GM12873 (cell line): Measurements from ENCODE around the gene MLST8.

ENCODE experiments used
- TF ChIP-seq, protein P1 (sequence below): IDR thresholded peaks from 2 replicates; pipeline ENCODE4 v1.5.1; 2012; ENCODE audit warnings: low read depth, mild to moderate bottlenecking, moderate library complexity, low read length, control low read depth; ENCODE audit not compliant: insufficient read depth; ENCODE audit errors: missing control alignments

Gene MLST8

GRCh38 chr16:2160915-2161551 is 44.2 kb upstream of the MLST8 start:
- TF ChIP-seq, protein P1, sequence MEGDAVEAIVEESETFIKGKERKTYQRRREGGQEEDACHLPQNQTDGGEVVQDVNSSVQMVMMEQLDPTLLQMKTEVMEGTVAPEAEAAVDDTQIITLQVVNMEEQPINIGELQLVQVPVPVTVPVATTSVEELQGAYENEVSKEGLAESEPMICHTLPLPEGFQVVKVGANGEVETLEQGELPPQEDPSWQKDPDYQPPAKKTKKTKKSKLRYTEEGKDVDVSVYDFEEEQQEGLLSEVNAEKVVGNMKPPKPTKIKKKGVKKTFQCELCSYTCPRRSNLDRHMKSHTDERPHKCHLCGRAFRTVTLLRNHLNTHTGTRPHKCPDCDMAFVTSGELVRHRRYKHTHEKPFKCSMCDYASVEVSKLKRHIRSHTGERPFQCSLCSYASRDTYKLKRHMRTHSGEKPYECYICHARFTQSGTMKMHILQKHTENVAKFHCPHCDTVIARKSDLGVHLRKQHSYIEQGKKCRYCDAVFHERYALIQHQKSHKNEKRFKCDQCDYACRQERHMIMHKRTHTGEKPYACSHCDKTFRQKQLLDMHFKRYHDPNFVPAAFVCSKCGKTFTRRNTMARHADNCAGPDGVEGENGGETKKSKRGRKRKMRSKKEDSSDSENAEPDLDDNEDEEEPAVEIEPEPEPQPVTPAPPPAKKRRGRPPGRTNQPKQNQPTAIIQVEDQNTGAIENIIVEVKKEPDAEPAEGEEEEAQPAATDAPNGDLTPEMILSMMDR = no peak

DNA sequence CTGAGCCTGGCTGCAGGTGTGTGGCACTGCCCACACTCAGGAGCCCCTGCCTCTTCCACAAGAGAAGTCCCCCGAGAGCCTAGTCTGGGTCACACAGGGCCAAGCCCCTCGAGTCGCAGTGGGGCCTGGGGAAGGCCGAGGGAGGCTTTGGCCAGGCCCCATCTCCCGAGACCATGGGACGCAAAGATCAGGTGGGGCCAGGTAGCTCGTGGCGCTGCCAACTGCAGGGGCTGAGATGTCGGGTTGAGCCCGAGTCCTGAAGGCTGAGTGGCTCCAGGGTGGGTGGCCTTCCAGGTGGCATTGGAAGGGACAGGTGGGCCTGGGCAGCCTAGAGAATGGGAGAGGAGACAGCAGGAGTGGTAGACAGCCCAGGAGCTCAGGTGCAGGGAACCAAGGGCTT is 43.3 kb upstream of the MLST8 start:
- TF ChIP-seq, protein P1 = no peak

DNA sequence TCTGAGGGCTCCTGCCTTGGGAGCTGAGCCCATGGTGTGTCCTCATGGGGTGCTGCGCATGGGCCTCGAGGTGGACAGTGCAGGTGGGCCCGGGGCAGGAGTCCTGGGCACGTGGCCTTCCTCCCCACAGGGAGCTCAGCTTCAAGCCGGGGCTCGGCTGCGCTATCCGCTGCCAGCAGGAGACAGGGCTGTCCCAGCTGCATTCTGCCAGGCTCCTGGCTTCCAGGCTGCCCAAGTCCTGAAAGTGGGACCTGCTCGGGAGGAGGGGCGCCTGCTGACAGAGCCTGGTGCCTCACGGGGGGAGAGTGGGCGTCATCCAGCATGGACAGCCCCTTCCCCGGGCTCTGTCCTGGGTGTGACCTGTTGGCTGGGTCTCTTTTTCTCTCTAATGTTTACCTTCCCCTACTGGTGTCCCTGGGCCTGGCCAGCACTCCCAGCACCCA is 42.6 kb upstream of the MLST8 start:
- TF ChIP-seq, protein P1 = no peak

DNA sequence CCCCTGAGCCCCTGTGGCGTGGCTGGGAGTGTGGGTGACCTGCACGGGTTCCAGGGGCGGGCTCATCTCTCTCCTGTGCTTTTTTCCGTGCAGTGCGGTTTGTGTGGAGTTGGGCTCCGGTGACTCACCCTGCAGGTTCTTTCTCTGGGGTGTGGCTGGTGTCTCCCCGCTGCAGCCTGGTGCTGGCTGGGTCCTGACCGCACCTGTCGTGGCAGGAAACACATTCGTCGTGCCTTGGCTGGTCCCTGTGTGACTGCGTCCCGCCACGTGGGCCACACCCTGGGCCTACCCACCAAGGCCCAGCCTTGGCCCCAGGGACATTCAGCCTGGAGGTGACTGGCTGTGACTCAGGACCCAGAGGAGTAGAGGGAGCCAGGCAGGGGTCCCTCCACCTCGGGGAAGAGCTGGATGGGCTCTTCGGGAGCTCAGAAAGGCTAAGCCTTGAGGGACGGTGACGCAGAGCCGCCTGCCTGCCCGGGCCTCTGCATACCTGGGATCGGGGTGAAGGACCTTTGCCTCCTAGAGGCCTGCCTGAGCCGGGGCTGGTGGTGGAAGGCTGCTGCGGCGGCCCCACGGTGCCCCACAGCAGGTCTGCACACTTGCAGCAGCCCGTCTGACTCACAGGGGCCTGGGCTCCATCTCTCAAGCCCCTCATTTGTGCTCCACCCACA is 41.9 kb upstream of the MLST8 start:
- TF ChIP-seq, protein P1 = no peak

DNA sequence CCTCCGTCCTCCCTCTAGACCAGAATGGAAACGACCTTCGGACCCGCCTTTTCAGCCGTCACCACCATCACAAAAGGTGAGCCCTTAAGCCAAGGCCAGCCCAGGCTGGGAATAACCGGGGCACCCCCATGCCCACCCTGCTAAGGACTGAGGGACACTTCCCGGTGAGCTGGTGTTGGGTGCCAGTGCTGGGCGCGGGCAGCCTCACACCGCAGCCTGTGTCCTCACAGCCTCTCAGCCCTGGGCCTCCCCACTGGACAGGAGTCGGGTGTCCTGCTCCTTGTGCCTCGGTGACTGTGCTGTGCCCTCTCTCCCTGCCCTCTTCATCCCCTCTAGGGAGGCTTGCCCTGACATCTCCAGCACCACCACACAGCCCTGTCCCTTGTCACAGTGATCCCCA is 39.4 kb upstream of the MLST8 start:
- TF ChIP-seq, protein P1 = no peak

GRCh38 chr16:2166263-2167067 is 38.8 kb upstream of the MLST8 start:
- TF ChIP-seq, protein P1 = no peak

GRCh38 chr16:2167068-2167638 is 38.1 kb upstream of the MLST8 start:
- TF ChIP-seq, protein P1 = no peak
